Fibroblast of gingiva (primary cell): Measurements from ENCODE around the gene PIK3R4.

ENCODE experiments used
- DNase-seq: peaks from one replicate; pipeline ENCODE4 v3.0.0-alpha.2; 2011; ENCODE audit warnings: low read depth

Gene PIK3R4

DNA sequence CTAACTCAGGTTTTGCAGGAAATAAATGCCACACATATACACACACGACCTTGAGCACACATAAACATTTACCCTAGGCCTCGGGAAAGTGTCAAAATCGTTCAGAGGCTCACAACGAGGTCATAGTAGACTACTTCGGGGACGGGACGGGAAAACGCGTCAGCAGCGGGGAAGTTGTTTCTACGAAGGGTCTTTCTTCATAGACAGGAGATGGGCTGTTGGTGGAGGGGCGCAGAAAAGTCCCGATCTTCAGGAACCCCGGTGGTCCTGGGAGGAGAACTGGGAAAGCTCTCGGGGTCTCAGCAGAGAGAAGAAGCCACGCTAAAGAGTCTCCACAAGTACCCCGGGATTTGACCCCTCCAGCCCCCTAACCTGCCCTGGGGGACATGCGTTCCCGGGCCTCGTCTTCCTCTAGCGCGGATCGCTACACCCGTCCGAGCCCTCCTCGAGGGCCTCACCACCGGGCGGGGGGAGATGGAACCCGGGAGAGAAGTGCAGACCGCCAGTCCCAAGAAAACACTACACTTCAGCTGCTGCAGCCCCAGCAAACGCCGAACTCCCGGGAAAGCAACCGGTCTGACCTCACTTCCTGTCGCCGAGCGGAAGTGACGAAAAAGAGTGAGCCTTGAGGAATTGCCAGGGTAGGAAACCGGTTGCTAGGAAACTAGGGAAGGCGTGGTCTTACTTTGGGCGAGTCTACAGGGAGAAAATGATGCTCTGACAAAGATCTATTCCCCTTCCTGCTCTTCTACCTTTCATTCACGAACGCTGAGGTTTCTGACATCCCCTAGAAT lies at the start of gene PIK3R4:
PIK3R4 (minus strand) TSS at position 584 of the 794 bp plus-strand sequence. CDS start 1,611 bp downstream, outside the sequence.
- peak; percentile 96 for DNase-seq

GRCh38 chr3:130795396-130795795 lies 48.8 kb upstream of the PIK3R4 start:
- no peak for DNase-seq

- no peak for DNase-seq
Observed at GRCh38 chr3:130792246-130792645, 45.6 kb upstream of the PIK3R4 start.

- DNase-seq, result no peak
Observed at GRCh38 chr3:130789782-130790322, 43.2 kb upstream of the PIK3R4 start.

GRCh38 chr3:130787422-130788068 lies 40.9 kb upstream of the PIK3R4 start:
- DNase-seq, result no peak

DNA sequence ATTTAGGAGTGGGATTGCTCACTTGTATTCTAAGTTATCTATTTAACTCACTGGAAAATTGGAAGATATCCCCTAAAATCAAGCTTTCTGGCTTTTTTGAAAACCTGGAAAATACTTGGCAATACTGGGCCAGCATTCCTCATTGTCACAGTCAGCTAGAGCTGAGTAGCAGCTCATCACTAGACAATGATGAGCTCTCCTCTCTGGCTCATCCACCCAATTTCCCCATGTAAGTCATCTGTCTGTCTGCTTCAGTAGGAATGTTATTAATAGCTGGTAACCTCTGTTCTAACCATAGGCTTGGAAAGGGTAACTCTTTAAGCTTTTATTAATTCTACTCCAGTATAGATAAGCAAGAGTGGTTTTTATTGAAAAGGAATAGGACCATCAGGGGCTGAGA lies 39.7 kb upstream of the PIK3R4 start:
- DNase-seq, result no peak

DNA sequence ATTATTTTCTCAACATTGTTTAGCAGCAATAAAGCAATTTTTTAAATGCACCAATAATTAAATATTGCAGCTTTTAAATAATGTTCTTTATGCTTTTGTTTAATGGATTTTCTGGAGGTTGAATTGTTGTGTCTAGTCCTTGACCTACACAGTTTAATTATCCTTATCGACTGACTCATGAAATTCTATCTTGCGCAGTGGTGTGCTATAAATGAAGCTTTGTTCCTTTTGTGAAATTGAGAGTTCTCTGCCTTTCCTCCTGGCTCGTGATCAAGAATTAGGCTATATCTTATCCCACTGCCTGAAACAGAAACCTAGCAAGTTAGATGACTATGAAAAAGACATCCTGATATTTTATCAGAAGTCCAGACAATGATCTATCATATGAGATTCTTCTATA lies 37.0 kb upstream of the PIK3R4 start:
- no peak for DNase-seq

GRCh38 chr3:130779486-130779885 lies 32.9 kb upstream of the PIK3R4 start:
- DNase-seq, result no peak

DNA sequence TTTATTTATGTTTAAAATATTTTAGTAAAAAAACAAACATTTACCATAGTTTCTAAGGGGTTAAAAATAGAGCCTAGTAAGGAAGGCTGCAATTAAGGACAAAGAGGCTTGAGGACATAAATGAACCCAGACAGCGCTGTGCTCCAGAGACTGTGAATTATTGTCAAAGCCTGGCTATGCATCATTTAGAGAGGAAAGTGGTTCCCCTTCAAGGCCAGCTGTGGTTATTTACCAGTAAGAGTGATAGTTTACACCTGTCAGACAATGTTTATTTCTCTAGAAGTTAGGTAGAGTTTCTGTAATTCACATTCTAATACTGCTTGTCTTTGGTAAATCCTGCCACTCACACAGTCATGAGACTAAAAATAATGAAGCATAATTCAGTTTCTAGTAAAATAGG lies 32.4 kb upstream of the PIK3R4 start:
- no peak for DNase-seq

GRCh38 chr3:130773366-130773765 lies 26.7 kb upstream of the PIK3R4 start:
- no peak for DNase-seq

DNA sequence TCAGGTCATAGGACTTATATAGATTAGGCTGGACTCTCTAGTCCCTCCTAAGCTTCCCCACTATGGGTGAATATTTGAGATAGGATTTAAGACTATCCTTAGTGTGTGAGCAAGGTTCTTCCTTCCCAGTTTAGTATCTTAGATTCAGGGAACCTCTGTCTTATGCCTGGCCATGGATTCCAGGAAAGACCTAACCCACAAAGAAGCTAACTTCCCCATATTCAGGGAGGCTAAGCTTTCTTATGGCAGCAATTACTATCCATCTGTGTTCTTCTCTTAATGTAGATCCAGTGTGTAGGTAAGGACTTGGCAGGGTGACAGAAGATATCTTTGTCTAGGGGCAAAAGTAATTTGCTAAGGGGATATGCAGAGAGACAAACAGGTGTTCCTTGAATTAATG lies 25.5 kb upstream of the PIK3R4 start:
- DNase-seq, result no peak

DNA sequence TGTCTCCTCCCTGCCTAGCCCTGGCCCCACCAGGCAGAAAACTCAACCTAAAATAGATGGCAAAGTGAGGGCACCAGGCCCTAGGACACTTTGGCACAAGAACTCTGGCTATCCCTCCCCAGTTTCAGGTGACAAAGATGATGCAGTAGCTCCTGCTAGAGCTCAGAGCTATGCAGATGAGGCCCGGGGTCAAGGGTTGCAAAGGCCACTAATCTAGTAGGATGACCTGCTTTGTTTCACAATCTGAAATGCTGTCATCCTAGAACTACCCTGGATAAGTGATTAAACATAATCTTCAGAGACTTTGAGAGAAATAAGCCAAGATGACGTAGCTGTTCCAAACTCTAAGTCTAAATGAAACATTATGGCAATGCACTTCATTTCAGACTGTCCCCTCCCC lies 24.0 kb upstream of the PIK3R4 start:
- no peak for DNase-seq

GRCh38 chr3:130761730-130762311 lies 15.2 kb upstream of the PIK3R4 start:
- no peak for DNase-seq

- DNase-seq, result no peak
Observed at GRCh38 chr3:130760922-130761321, 14.3 kb upstream of the PIK3R4 start.

DNA sequence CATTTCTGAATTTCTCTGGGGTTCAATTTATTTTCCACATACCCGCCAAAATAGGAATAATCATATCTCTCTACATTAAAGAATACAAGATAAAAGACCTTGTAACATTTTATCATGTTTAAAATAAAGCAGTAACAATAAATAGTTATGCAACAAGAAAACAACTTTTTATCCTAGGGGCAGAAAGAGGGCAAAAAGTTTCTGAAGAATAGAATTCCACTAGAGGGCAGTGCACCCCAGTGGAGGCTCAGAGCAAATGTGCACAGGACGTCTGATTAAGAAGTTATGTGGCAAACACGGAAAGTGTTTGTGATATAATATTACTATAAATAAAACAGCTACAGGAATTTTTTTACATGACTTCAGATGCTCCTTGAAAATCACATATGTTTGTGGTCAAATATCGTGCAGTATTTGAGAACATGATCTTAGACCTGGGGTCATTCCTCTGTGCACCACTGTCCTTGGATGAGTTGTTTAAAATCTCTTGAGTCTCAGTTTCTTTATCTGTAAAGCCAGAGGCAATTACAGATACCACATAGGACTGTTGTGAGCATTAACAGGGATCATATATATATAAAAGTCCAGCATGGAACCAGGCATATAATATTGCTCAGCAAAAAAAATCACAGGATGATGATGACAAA lies 13.2 kb upstream of the PIK3R4 start:
- DNase-seq, result peak; percentile 50

GRCh38 chr3:130758624-130759369 lies 12.2 kb upstream of the PIK3R4 start:
- no peak for DNase-seq

DNA sequence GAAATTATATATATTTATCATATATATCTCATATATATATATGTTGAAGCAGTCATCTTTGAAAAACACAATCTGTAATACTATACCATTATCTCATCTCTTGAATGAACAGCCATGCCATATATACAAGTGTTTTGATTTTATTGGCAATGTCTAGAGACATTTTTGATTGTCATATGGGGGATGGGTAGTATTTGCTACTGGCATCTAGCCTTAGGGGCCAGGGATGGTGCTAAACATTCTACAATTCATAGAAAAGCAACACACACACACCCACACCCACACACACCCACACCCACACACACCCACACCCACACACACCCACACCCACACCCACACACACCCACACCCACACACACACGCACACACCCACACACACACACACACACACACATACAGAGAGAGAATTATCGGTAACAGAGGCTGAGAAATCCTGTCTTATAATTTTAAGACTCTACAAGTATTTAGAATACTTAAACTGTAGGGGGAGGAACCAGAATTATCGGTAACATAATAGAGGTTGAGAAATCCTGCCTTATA lies 11.1 kb upstream of the PIK3R4 start:
- DNase-seq, result no peak

GRCh38 chr3:130755666-130756065 lies 9.0 kb upstream of the PIK3R4 start:
- no peak for DNase-seq

- no peak for DNase-seq
Observed at GRCh38 chr3:130748981-130749380, 2.4 kb upstream of the PIK3R4 start.

- DNase-seq, result no peak
Observed at GRCh38 chr3:130748467-130748861, 1.8 kb upstream of the PIK3R4 start.

- DNase-seq, result no peak
Observed at GRCh38 chr3:130743354-130743753, 3.3 kb downstream of the PIK3R4 start.
